OCI-LY7 (cell line): ENCODE data around the gene SLC6A18.

Experiments used
- CTCF ChIP-seq: fragments of 200-600 bp; sonication (generic); conservative IDR thresholded peaks from 2 replicates; pipeline ENCODE4 v1.5.1; 2014; ENCODE audit warnings: mild to moderate bottlenecking, antibody characterized with exemption, low read length, moderate library complexity, mixed read lengths
- EZH2phosphoT487 ChIP-seq: fragments of 200-600 bp; sonication (generic); IDR thresholded peaks from 2 replicates; pipeline ENCODE4 v1.6.1; 2018; ENCODE audit warnings: low read depth, borderline replicate concordance, mild to moderate bottlenecking, mixed run types, antibody characterized with exemption, low read length, moderate library complexity, mixed read lengths

- TF ChIP-seq CTCF, result no peak
- no peak for TF ChIP-seq EZH2phosphoT487
Measured at GRCh38 chr5:1199649-1200494, 25.3 kb upstream of the SLC6A18 start.
